Testis (tissue), 2 donors: ENCODE results near the gene ABCB8.

Experiments used
- CTCF ChIP-seq, 3 experiments: fragments of 450-650 bp in 2 of 3; fragments of 200-600 bp in 1 of 3; sonication (generic) in 1 of 3; IDR thresholded peaks; one replicate each; pipeline ENCODE4 v1.5.1; 2016 to 2019; ENCODE audit warnings: antibody characterized with exemption in 3 of 3, mild to moderate bottlenecking in 2 of 3, moderate library complexity in 1 of 3
- POLR2A ChIP-seq: fragments of 450-650 bp; IDR thresholded peaks from one replicate; pipeline ENCODE4 v1.6.1; 2017; ENCODE audit warnings: antibody characterized with exemption, mild to moderate bottlenecking, moderate library complexity

GRCh38 chr7:151088019-151088855, 60.0 kb downstream of the ABCB8 start:
- TF ChIP-seq POLR2A (no peak), CTCF (IDR thresholded peaks at IDR 0.05) (no peak)
